Gastroesophageal sphincter (tissue), 3 donors: ENCODE measurements around the gene CRYBG1.

Source experiments
- CTCF ChIP-seq, 4 experiments: fragments of 200-600 bp in 2 of 4; fragments of 450-650 bp in 2 of 4; sonication (generic) in 1 of 4; IDR thresholded peaks; one replicate each; pipeline ENCODE4 v1.5.1; 2017 to 2019; ENCODE audit warnings: antibody characterized with exemption in 4 of 4, mild to moderate bottlenecking in 2 of 4, moderate library complexity in 2 of 4
- EP300 ChIP-seq: sonication (generic); formaldehyde crosslinking; IDR thresholded peaks from one replicate; pipeline ENCODE4 v1.6.1; 2017; ENCODE audit warnings: antibody characterized with exemption, mild to moderate bottlenecking
- POLR2A ChIP-seq, 2 donors: fragments of 450-650 bp; IDR thresholded peaks; one replicate each; pipeline ENCODE4 v1.6.1; 2017; ENCODE audit warnings: antibody characterized with exemption in 2 of 2, mild to moderate bottlenecking in 2 of 2, moderate library complexity in 1 of 2
- POLR2AphosphoS5 ChIP-seq: sonication (generic); formaldehyde crosslinking; IDR thresholded peaks from one replicate; pipeline ENCODE4 v1.6.1; 2017; ENCODE audit warnings: antibody characterized with exemption

- TF ChIP-seq POLR2A (IDR thresholded peaks at IDR 0.05) (no peak), CTCF (IDR thresholded peaks at IDR 0.05) (no peak), EP300 (no peak), POLR2AphosphoS5 (no peak)
Observed at GRCh38 chr6:106373502-106374239, 13.2 kb downstream of the CRYBG1 start.
